ENCODE data around the gene IGFBPL1.
"Not testable (repeated sequence)": the region's sequence is repeated elsewhere in the genome, so short reads cannot be mapped to it uniquely, and the experiment has no call there.

Gene IGFBPL1, protein sequence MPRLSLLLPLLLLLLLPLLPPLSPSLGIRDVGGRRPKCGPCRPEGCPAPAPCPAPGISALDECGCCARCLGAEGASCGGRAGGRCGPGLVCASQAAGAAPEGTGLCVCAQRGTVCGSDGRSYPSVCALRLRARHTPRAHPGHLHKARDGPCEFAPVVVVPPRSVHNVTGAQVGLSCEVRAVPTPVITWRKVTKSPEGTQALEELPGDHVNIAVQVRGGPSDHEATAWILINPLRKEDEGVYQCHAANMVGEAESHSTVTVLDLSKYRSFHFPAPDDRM

GRCh38 chr9:38423973-38424843 lies at the start of gene IGFBPL1:
Gene IGFBPL1 (minus strand): TSS chr9:38424454. CDS start chr9:38424424, 30 bp downstream.
- DNase-seq, result peak; percentile 94

DNA sequence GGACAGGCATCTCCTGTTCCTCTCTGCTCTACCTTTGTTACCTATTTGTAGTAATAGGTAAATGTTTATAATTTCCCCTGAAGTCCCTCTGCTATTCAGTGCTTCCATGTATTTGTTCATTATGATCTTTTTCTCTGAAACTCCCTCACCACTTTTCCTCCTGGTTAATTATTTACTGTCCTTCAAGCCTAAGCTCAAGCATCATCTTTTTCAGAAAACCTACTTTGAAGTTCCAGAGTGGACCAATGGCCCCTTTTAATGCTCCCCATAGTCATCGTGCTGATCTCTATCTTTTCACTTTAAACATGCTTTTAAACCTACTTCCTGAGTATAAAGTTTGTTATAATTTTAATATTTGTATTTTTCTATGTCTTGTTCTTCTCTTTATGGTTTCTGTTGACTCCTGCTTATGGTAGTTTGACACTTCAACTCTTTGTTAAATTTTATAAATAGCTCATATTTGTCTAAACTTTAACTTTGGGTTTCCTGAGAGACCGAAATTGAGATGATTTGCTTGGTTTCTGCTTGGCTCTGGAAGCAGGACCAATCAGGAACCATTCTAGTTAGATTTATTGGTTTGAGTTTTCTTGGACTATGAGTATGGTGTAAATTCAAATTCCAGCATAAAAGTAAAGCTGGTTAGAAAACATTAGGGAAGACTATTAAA lies 48.5 kb upstream of the IGFBPL1 start:
- not testable (repeated sequence) for DNase-seq

- DNase-seq, result no peak
These were observed 43.1 kb upstream of the IGFBPL1 start for GRCh38 chr9:38467404-38467803.

GRCh38 chr9:38453835-38454234 lies 29.6 kb upstream of the IGFBPL1 start:
- no peak for DNase-seq

DNA sequence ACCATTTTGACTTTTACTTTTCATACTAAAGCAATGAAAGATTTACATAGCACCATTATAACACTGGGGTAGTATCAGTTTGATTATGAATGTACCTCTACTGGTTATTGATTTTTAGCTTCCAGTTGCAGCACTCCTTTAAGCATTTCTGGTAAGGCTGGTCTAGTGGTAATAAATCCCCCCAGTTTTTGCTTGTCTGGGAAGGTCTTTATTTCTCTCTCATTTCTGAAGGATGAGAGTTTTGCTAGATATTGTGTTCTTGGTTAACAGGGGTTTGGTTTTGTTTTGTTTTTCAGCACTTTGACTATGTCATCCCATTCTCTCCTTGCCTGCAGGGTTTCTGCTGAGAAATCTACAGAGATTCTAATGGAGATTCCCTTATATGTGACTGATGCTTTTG lies 26.9 kb upstream of the IGFBPL1 start:
- no peak for DNase-seq

GRCh38 chr9:38447703-38448102 lies 23.4 kb upstream of the IGFBPL1 start:
- no peak for DNase-seq

DNA sequence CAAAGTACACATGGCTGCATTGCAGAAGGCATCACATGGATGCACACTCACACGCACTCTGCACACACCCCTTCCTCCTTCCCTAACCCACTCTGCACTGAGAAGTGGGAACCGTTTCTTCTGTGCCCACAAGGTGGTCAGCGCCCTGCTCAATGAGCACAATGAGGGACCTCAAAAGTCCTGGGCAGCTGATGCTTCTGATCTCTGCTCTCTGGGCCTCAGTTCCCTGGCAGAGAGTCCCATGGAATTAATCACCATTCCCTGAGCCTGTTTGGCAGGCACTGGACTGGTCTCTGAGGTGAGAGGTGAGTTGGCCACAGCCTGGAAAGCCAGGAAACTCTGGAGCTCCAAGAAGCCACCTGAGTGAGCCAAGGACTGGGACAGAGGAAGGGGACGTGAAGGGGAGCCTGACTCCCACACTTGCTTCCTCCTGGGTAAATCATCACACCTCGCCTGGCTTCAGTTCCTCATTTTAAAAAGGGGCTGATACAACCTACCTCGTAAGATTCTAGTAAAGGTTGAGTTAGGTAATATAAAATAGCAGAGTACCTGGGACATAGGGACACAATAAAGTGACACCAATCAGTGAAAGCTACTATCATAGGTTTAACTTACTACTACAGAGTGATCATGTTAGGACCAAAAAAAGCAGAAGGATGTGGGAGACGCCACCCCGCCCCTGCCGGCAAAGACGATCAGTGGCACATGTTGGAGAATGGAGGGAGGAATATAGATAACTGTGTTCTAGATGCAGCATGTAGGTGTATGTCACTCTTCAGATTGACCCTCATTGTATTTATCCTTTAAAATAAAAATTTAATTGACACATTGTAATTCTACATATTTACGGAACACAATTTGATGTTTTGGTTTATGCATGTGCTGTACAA lies 21.1 kb upstream of the IGFBPL1 start:
- no peak for DNase-seq

- DNase-seq, result no peak
These were observed 19.3 kb upstream of the IGFBPL1 start for GRCh38 chr9:38443597-38443996.

GRCh38 chr9:38443181-38443580 lies 18.9 kb upstream of the IGFBPL1 start:
- DNase-seq, result peak; percentile 15

DNA sequence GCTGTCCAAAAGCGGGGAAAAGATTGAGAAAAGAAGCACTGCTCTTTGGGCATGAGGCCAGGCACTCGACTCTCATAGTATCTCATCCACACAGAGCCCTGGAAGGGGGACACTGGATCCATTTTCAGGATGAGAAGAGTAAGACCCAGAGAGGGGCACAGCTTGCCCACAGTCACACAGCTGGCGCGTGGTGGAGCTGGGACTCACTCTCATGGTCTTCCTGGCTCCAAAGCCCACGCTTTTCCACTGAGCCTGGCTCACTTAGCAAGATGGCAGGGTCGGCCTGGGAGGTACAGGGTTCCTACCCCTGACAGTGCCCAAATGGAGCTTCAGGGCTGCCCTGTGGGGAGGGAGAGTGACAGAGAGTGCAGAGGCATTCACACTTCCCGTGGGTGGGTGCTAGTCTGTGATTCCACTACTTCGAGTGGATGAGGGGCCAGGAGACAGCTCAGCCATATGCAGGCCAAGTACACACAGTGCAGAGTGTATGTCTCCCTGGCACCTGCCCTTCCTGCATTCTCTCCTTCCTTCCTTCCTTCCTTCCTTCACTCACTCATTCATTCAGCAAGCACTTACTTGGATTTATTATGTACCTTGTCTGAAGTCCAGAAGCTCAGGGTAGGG lies 18.3 kb upstream of the IGFBPL1 start:
- no peak for DNase-seq

DNA sequence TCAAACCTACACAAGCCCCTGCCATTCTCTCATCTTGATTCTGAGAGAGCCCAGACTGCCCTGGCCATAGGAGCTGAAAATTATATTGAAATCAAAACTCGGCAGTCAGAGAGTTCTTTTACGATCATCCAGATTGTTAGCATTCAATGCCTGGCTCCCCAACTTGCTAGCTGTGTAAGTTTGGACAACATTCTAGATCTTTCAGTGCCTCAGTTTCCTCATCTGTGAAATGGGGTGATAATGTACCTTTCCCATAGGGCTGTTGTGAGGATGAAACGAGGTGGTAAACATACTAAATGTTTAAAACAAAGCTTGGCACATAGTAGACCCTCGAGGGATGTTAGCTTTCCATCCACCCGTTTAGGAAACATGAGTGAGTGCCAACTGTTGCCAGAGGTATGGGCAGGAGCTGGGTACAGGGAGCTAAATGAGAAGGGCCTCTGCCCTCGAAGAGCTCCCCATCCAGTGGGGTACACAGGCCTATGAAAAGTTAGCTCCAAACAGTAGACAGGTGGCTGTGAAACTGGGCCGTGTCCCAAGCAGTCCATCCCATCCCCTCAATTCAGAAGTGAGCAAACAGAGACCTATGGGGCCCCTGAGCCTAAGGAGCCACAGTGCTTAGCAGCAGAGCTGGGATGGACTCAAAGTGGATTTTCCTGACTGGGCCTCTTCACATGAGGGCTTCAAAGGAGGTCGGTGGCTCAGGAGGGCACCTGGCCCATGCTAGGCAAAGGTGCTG lies 17.3 kb upstream of the IGFBPL1 start:
- no peak for DNase-seq

GRCh38 chr9:38440516-38440915 lies 16.3 kb upstream of the IGFBPL1 start:
- DNase-seq, result no peak

DNA sequence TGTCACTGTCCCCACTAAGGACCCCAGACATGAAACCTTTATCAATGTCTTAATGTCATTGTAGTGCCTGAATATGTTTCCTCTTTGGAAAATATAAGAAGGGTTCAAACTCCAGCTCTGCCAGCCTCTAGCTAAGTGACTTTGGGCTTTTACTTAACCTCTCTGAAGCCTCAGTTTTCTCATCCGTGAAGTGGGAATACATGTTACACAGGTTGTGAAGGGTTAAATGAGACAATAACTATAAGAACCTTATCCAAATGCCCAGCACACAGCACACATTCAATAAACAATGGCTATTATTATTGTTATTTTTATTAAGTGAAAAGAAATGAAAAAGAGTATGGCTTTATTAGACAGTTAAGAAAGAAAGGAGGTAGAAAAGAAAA lies 15.7 kb upstream of the IGFBPL1 start:
- no peak for DNase-seq

GRCh38 chr9:38439291-38439915 lies 15.1 kb upstream of the IGFBPL1 start:
- DNase-seq, result no peak

DNA sequence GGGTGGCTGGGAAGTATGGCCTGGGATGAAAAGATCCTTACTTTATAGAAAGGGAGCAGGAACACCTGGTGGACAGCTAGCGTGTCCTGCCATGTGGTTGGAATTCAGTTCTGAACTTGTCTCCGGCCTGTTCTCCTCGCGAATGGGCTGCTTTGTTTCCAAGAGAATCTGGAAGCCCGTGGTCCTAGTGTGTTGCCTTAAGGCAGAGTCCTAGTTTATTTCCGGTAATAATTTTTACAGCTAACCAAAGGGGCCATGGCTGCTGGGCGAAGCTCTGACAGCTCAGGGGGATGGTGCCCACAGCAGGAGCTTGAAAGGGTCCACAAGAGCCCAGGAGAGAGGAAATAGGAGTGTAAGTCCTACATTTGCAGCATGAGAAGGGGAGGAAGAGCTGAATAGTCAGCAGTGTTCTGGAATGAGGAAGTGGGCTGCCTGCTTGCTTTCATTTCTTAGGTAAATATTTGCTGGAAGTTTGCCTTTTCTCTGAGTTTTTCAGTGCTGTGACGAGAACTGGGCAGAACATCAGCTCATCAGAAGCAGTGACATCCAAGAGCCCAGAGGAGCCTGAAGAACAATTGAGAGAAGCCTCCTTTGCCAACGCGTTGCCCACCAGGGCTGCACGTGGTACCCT lies 13.1 kb upstream of the IGFBPL1 start:
- DNase-seq, result no peak

DNA sequence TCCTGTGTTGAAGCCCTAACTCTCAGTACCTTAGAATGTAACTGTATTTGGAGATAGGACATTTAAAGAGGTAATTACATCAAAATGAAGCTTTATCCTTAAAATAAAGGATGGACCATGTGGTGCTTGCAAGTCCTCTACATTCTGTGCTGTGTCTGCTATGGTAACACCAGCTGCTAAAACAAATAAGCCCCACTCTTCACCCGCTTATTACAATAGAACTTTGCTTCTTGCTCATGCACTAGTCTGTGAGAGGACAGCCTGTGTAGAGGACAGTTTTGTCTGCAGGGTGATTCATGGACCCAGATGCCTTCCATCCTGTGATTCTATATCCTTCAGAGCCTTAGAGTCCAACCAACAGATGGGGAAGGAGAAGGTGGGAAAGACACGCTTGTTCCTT lies 12.5 kb upstream of the IGFBPL1 start:
- no peak for DNase-seq

GRCh38 chr9:38435521-38435920 lies 11.3 kb upstream of the IGFBPL1 start:
- DNase-seq, result no peak

DNA sequence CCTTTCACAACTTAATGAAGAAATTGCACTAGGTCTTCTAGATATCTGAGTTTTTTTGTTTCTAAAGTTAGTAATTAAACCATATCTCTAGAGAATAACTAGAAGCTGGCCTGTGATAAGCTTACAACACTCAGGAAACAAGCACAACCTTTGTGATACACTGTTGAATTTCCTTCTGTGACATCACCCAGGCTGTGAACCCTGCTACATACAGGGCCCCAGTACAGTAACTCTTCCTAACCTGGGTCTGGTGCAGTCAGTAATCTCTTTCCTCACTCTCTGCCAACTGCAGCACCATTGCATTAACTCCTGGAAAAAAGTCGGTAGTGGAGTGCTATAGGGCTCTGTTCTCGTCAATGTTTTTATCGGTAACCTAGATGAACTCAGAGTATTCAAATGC lies 10.6 kb upstream of the IGFBPL1 start:
- DNase-seq, result no peak

DNA sequence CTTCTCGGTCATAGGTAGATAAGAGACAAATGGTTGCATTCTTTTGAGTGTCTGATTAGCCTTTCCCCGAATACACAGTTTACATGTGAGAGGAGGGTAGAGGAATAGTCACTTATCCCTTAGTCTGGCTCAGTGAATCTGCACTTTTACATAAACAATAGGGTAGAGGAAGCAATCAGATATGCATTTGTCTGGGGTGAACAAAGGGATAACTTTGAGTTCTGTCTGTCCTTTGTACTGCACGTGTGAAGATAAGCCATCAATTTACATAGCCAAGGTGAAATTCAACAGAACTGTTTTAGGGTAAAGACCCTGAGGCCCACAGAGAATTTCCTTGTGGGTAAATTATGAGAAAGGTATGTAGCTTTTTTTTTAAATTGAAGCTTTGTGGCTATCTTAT lies 10.1 kb upstream of the IGFBPL1 start:
- DNase-seq, result no peak

- peak; percentile 73 for DNase-seq
These were observed 8.8 kb upstream of the IGFBPL1 start for GRCh38 chr9:38432922-38433510.
